Activated CD8-positive, alpha-beta memory T cell treated with anti-CD3 and anti-CD28 coated beads, Interleukin-2, amount 50 U/mL, for 1 hour (primary cell): ENCODE data around the gene KCNB1.
"Not testable (repeated sequence)": the region's sequence is repeated elsewhere in the genome, so short reads cannot be mapped to it uniquely, and the experiment has no call there.

Experiments used
- DNase-seq: peaks from one replicate; pipeline ENCODE4 v3.0.0-alpha.2; 2020; ENCODE audit errors: extremely low read depth

Gene KCNB1

GRCh38 chr20:49435639-49436038 is 46.8 kb downstream of the KCNB1 start:
- no peak for DNase-seq

DNA sequence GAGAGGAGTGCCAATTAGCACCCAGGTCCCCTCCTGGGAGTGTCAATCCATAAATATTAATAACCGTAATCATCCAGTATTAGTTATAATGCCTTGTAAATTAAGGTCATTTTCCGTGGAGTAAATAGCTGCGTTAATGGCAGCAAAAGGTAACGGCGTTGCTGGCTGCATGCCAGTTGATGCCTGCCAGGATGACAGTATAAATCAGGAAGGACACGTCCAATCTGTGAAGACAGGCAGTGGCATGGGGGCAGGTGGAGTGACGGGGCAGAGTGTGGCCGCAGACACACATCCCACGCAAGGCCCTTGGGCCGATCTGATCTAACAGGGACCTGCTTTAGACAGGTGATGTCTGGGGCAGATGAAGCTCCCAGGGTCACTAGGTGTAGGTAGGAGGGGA is 49.1 kb downstream of the KCNB1 start:
- no peak for DNase-seq

DNA sequence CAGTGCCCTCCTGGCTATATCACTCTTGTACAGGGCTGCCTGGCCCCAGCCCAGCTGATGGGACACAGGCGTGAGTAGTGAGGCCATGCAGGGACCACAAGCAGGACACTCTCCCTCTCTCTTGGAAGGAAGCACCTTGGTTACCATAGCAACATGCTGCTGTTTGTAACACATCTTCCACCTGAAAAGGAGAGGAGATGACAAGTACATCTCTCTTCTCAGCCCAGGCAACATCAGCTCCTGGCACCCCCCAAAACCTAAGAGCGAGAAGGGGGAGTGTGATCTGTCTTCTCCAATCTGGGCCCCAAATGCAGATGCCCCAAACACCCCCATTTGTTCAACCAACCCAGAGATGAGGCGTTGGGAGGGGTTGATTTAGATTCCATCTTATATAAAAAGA is 49.9 kb downstream of the KCNB1 start:
- DNase-seq = no peak

DNA sequence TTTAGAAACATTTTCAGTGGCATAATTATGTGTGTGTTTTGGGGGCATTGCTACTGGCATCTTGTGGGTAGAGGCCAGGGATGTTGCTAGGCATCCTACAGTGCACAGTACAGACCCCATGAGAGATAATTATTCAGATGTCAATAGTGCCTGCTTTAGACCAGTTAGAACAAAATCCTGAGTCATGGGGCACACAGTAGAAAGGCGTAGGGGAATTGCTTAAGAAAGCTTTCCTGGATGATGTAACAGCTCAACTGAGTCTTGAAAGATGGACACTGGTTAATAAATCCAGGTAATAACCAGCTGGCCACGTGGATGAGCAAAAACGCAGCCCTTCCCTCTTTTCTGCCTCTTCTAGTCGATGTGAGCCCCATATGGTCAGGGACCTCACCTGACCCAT is 51.1 kb downstream of the KCNB1 start:
- no peak for DNase-seq

DNA sequence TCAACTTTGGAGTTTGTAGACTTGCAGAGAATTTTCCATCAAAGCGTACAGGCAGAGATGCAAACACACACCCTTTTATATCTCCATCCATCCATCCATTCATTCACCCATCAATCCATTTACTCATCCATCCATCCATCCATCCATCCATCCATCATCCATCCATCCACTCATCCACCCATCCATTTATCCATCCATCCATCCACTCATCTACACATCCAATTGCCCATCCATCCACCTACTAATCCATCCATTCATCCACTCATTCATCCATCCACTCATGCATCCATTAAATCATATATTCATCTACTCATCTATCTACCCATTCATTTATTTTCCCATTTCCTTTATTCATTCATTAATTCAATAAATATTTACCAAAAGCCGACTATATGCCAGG is 52.1 kb downstream of the KCNB1 start:
- DNase-seq = no peak

GRCh38 chr20:49427751-49428518 is 54.5 kb downstream of the KCNB1 start:
- DNase-seq = no peak

DNA sequence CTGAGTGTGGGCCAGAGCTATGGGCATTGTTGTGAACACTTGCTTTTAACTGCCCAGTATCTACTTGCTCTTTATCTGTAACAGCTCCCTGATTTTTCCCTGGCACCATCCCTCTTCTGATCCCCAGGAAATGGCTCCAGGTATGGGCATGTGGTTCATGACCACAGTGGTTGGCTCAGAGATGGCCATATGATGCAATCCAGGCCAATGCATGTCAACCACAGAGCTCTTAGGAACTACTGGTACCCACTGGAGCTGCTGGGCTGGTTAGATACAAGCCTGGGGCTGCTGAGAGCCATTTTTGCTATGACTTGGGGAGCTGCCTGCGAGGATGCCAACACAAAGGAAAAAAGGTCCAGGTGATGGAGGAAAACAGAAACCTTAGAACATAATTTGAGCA is 55.6 kb downstream of the KCNB1 start:
- no peak for DNase-seq

- no peak for DNase-seq
These were observed 56.1 kb downstream of the KCNB1 start for GRCh38 chr20:49426395-49426794.

DNA sequence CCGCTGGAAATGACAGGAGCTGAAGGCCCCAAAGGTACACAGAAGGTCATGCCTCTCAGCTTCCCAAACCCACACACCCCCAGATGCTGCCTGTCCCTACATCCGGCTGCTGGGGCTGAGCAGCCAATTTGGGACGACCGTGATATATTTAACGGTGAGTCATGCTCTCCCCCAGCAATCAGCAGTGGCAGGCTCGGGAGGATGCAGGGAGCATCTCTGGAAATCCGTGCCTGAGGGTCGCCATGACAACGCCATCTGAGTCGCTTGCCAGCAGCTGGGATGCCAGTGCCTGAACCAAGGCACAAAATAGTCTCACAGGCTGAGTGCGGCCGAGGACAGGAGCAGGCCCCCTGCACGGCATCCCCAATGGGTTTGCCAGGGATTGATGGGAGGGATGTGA is 57.9 kb downstream of the KCNB1 start:
- DNase-seq = no peak

DNA sequence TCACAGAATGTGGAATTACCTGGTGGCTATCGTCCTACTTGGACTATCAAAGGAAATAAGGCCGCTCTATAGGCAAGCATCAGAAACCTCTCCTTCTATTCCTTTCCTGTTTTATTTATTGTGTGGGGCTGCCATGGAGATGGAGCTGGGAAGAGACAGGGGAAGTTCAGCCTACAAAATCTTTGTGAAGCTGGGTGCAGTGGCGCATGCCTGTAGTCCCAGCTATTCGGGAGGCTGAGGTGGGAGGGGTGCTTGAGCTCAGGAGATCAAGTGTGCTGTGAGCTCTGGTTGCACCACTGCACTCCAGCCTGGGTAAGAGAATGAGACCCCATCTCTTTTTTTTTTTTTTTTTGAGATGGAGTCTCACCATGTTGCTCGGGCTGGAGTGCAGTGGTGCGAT is 60.3 kb downstream of the KCNB1 start:
- no peak for DNase-seq

DNA sequence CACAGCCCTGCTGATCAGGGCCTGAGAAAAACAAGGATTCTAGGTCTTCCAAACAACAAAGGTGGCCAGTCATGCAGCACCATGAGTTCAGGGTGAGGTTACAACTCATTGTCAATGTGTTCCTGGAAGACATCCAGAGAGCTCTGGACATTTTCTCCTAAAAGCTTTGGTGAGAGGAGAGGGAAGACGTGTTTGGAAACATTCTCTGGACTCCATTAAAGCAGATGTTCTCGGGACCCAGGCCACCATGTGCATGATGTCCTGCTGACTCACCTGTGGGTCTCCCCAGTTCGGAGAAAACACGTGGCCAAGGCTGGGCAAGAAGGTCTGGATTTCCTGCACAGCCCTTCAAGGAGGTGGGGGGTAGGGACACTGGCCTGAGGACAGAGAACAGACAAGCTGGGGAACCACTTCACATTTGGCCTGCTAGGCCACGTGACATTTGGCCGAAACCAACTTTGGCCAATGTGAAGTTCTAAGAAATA is 61.6 kb downstream of the KCNB1 start:
- no peak for DNase-seq

DNA sequence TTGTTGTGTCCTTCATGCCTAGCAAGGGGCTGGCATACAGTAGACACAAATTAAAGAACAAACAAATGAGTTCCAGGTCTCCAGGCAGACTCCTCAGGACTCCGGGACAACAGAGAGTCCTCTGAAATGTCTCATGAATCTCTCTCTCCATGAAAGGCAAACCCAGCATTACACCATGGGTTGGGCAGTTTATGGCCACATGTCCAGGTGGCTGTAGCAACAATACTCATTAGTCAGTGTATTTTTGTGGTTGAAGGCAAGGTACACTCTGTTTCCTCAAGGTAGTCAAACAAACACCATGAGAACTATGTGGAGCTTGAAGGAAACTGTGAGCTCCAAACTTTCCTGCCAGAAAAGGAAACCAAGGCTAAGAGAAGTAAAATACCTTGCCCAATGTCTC is 62.2 kb downstream of the KCNB1 start:
- no peak for DNase-seq

- no peak for DNase-seq
These were observed 62.7 kb downstream of the KCNB1 start for GRCh38 chr20:49419785-49420184.

DNA sequence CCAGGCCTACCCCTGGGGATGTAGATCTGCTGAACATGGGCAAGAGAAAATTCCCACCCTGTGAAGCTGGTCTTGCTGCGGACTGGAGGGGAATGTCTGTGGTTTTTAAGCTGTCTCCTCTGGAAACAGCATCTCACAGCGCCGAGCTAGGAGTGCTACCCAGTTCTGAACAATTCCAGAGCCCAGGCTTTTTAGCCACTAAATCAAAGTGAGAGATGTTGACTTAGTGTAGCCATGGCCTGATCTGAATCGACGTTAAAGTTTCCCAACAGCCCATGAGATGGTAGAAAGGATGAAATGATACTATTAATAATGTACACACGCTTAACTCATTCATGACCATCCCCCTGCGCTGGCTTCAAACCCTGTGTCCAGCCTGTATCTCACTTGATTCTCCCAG is 63.7 kb downstream of the KCNB1 start:
- DNase-seq = no peak

GRCh38 chr20:49417843-49418555 is 64.5 kb downstream of the KCNB1 start:
- no peak for DNase-seq

DNA sequence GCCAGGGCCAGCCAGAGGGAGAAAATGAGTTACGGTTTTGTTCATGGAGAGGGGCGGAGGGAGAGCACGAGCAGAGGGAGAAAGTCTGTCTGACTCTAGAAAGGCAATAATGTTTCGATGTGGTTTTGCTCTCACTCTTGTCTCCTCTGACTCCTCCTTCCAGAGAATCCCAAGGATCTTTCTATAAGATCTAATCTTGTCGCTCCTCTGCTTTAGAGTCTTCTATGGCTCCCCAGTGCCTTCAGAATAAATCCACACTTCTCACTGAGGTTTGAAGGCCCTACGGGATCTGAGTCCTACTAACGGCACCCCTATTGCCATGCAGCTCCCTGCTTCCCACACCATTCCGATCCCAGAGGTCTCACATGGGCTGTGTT is 66.8 kb downstream of the KCNB1 start:
- DNase-seq = no peak

DNA sequence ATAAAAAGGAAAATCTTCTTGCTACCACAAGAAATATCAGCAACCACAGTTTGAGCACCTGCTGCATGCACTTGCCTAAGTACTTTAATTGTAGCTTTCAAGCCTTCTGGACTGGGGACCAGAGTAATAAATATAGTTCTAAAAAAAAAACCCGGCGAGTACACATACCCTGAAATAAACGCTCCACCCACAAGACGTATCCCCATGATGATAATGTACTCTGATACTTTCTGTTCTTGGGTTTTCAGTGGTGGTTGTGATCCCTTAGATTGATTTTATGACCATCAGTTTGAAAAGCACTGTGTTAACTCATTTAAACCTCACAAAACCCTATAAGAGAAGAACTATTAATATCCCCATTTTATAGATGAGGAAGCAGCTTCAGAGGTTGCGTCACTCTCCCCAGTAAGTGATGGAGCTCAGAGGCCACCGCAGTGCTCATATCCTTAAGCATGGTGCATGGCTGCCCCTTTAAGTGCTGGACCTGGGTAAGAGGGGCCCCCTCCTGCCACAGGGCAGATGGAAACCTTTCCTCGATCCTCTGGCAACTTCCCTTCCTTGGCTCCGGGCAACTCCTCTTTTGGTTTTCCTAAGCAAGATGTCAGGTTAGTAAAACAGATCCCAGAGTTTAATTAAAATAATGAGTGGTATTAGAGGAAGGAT is 67.3 kb downstream of the KCNB1 start:
- DNase-seq = no peak

GRCh38 chr20:49413677-49414076 is 68.8 kb downstream of the KCNB1 start:
- DNase-seq = no peak

GRCh38 chr20:49412953-49413352 is 69.5 kb downstream of the KCNB1 start:
- no peak for DNase-seq

GRCh38 chr20:49412254-49412653 is 70.2 kb downstream of the KCNB1 start:
- no peak for DNase-seq

DNA sequence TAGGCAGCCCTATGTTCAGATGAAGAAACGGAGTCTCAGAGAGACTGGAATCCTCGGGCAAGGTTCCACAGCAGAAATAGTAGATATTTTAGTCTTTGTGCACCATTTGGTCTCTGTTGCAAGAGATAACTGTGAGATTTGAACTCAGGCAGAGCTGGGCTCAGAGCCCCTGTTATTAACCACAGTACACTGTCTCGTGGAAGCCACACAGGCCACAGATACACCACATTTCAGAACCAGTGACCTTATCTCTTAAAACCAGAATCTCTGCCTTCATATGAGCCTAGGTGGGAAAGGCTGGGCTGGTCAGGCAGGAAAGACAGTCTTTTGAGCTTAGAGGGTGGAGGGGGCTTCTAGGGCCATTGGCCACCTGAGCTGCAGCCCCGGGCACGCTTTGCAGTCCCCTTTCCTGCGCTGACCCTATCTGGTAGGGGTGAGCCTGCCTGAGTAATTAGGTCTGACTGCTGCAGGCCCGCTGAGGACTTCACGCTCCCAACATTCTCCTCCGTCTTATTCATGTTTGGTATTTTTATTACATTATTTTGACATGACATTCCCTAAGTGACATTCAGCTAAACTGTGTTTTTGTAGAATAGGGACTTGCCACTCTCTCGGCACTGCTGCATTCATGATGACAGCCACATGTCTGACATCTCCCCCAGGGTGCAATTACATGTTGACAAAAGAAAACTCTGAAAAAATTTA is 71.1 kb downstream of the KCNB1 start:
- DNase-seq = no peak

- not testable (repeated sequence) for DNase-seq
These were observed 72.4 kb downstream of the KCNB1 start for GRCh38 chr20:49409975-49410621.
